Retina (tissue), 1 donor: ENCODE measurements around the gene NOL4L.

ENCODE experiments used
- DNase-seq: peaks from one replicate; pipeline ENCODE4 v3.0.0-alpha.2; 2016

Gene NOL4L

DNA sequence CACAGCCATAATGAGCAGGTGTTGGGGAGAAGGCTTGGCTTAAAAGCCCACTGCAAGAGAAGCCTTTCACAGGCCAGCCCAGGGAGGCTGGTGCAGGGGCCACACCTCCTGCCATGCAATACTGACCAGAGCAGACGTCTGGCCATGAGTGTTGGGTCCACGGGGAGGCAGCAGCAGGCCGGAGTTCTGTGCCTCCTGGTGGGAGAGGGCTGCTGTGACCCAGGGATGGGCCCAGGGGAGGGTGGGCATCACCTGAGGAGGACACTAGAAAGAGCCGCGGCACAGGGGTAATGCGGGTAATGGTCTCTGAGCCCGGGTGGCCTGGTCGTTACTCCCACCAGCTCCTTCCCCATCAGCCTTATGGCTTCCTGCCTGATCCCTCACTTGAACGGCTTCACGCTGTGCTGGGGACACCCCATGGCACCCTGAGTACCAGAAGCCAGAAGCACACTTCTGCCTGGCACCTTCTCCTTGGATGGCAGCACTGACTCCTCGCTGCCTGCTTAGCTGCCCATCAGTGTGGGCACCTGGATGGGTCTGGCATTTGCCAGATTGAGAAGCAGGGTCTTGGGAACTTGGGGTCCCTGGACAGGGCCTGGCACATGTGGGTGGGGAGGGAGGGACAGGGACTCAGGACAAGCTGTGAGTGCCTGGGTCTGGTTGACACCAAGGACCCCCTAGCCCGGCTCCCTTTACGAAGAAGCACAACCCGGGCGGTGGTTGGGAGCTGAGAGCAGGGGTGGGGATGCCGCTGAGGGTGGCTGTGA, 118.2 kb downstream of the NOL4L start:
- DNase-seq = no peak

DNA sequence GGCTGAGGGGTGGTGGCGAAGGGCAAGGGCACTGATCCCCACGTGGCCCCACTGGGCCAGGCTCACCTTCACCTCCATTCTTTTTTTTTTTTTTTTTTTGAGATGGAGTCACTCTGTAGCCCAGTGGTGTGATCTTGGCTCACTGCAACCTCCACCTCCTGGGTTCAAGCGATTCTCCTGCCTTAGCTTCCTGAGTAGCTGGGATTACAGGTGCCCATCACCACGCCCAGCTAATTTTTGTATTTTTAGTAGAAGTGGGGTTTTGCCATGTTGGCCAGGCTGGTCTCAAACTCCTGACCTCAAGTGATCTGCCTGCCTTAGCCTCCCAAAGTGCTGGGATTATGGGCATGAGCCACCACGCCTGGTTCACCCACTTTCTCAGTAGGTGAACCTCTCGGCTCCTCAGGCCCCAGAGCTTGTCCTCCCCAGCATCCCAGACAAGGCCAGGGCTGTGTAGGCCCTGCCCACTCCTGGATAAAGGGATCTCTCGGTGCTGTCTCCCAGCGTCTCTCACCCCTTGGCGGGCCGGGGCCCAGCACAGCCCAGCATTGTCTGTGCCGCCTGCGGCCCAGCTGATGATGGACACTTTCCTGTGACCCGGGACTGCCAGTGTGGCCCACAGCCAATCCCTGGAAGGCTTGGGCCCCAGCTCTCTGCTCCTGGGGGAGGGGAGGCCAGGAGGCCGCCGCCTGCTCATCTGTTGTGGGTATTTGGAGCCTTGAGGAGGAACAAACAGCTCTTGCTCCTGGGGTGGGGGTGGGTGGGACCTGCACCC, 119.0 kb downstream of the NOL4L start:
- peak; percentile 38 for DNase-seq

DNA sequence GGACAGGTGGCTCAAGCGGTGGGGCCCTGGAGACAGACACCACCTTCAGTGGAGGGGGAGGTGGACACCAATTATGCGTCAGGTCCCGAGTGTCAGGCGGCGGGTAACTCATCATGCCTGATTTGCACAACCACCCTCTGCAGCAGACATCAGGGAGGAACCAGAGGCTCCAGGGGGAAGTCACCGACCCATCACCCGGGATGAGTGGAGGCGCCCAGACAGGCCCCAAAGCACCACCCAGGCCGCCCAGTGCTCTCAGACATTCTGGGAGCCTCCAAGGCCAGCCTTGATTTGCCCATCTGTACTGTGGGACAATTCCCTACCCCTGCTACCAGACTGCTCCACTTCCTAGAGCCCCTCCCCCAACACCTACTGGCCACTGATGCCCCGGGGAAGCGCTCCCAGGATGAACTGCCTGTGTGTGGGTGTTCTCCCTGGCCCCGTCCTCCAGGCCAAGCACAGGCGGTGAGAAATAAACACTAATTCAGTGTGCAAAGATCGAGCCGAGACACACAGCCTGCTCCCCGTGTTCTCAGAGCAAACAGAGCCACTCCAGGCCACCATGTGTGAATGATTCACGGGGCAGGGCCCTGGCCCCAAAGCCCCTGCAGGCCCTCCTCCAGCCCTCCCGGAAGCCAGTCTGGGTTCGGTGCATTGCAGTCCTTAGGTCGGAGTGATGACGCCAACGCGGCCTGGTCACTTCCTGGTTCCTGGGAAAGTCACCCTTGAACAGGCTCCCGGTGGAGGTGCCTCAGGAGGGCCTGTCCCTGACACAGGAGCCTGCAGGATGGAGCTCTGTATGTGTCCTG, 119.8 kb downstream of the NOL4L start:
- no peak for DNase-seq

DNA sequence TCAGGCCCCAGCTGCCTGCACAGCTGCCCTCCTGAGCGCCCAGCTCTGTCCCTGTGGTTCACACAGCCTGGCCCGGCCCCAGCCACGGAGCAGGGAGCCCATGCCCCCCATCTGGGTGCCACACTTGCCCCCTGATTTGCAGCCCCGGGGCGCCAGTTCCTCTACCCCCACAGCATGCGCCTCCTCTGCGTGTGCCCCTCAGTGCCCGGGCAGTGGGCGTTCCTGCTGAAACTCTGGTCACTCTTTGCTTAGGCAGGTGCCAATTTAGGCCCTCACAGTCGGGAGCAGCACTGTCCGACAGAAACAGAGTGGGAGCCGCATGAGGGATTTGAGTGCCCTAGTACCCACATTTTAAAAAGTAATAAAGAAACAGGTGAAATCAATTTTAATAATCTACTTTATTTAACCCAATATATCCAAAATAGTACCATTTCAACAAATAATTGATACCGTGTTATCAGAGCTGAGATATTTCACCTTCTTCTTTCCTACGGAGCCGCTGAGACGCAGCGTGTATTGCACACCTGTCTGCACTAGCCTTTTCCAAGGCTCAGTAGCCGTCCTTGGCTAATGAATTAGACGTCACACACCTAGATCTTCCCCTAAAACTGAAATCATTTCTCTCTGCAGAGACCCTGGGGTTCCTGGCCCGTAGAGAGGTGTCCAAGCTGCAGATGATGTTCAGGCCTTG, 120.6 kb downstream of the NOL4L start:
- DNase-seq = no peak

DNA sequence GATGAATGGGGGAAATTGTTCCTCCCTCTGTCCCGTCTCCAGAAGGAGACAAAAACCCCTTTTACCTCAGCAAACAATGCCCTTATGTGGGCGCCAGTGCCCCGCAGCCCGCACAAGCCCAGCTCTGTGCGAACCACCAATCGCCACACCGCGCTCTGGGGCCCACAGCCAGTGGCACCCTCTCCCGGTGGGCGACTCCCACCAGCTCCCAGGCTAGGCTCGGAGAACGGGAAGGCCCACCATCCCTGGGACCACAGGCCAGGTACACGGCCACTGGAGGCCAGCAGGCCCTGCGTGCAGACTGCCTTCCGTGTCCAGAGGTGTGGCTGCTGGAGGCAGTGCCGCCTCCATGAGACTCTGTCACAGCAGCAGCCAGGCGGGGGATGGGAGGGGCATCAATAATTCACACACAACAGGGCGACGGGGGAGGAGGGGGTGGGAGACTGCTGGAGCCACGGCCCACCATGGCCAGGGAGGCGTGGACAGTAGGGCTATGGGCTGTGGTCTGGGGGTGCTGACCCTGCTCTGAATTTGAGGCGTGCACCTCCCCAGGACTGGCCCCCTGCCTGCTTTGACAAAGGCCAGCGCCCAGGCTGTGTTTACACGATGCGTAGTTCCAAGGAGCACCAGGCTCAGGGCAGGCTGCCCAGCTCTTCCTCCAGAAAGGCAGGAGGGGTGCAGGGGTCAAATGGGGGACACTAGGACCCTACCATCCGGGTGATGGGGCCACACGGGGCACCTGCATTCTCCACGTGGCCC, 121.3 kb downstream of the NOL4L start:
- peak; percentile 75 for DNase-seq

DNA sequence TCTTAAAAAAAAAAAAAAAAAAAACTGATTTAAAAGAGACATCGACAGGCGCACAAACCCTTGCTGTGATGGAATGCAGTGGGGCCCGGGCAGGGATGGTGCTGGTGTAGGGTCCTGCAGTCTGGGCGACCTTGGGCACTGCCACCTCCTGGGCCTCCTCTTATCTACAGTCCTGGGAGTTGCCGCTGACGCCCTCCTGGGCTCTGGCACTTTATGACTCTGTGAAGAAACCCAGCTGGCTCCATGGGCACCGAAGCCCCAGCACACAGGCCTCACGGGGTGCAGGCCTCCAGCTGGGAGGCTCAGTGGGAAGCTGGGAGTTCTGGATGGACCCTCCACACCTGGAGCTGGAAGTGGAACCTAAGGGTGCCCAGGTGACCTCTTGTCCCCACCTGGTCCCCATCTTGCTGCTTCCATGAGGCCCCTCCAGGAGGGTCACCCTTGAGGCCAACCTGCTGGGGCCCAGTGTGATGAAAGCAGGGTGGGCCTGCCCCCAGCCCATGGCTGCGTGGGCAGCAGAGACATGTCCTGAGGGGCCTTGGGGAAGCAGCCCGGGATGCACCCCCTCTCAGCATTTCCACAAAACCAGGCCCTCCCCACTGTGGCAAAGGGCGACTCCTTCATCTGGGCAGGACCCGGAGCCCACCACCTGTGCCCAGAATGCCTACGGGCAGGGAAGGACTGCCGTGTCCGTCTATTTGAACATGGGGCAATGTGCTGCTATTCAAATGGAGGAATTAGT, 122.1 kb downstream of the NOL4L start:
- DNase-seq = no peak

DNA sequence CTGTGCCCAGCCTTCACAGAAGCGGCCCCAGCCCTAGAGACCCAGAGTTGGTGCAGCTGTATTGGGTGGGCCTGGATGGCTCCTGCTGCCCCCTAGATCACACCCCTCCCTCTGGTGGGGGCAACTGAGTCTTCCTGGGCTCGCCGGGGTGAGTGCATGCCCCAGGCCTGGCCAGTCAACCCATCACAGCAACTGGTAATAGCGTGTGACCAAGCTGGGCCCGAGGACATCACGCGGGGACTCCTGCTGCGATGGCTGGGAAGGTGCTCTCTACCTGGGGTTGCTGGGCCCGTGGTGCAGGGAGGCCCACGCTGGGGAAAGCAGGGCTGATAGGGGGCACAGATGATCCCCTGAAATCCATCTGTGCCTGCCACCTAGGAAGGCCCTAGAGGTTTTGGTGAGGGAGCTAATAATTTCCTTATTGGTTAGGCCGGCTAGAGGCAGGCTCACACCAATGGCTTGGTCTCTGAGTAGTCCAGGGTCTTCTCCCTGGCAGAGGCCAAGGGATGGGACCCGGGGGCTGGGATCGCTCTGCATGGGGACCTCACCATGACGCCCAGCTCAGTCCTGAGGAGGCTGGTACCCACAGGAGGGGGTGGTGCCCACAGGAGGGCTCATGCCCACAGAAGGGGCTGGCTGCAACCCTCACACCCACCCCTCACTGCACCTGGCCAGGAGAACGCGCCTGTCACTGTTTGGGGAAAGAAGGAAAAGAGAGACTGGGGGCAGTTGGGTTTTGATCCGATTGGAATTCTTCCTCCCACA, 123.1 kb downstream of the NOL4L start:
- no peak for DNase-seq

DNA sequence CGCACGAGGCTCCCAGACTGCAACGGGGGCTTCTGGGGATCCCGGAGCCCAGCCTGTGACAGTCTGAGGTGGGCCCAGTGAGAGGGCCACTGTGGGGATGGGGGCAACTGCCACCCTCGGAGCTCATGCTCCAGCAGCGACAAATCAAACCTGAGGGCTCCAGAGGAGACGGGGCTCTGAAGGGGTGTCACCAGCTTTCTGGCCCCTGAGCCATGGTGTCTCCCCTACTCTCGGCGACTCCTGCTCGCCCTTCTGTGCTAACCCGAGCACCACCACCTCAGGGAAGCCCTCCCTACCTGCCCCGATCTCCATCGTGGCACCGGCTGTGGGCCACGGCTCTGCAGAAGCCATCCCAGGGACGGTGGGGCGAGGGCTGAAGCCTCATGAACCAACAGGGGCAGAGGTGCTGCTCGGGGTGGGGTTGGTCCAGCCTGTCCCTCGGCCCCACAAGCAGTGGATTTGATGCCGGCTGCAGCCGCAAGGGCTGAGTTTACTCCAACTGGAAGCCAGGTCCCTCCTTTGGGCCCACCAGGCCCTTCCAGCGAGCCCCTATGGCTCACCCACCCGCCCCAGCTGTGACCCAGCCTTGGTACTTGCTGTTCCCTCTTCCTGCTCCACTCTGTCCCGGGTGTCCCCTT, 124.3 kb downstream of the NOL4L start:
- no peak for DNase-seq

DNA sequence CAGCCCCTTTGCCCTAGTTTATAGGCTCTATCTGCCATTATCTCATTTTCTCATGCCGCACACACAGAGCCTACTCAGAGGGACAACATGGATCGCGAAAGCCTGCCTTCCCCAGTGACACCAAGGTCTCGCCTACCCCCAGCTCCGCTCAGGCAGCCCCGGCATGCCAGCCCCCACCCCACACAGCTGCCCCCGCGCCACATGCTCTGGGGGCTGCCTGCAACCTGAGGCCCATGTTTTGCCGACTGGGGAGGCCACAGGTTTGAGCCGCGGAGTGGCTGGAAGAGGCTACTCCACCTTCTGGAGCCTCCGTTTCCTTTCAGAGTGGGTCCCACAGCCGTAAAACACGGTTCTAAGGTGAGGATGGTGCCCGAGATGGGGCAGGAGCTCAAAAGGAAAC, 124.9 kb downstream of the NOL4L start:
- DNase-seq = no peak

DNA sequence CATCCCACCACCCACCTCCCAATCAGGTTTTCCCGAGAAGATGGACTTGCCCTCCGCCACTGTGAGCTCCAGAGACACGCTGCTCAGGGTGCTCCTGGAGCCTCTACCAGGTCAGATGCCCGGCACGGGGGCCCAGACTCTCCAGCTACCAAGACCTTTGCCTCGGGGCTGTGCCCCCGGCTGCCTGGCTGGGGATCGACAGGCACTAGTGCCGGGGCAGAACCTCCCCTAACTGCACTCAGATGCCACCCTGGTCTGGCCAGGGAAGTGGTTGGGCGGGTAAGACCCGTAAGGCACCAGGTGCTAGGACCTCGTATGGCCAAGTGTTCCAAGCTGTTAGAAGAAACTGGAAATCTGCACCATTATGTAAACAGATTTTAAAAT, 126.3 kb downstream of the NOL4L start:
- no peak for DNase-seq

DNA sequence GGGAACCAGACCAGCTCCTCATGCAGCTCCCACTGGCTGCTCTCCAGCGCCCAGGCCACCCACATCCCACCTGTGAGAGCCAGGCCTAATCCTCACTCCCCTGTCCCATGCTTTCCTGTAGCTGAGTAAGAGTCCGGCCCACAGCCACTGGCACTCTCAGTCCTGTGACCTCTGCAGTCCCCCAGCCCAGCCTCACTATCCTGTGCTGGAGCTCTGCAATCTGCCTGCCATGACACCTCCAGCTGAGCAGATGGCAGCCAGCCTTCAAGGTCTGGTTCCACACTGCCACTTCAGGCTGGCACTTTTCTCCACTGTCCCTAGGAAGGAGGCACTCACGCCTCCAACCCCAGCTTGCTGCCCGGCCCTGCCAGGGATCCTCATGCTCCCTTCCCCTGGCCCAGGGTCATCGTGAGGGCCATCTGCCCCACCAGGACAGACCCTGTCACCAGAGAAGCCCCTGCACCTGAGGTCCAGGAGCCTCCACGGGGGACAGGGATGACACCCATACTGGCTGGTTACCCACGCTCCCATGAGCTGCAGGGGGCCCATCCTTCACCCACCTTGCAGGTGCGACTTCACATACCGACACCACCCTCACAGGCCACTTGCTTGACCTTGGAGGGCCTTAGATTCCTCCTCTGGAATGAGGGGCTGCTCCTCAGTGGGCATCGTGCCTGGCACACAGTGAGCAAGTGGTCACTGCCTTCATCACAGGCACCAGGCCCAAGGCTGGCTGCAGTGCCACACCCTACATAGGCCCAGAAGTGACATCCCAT, 126.9 kb downstream of the NOL4L start:
- no peak for DNase-seq

DNA sequence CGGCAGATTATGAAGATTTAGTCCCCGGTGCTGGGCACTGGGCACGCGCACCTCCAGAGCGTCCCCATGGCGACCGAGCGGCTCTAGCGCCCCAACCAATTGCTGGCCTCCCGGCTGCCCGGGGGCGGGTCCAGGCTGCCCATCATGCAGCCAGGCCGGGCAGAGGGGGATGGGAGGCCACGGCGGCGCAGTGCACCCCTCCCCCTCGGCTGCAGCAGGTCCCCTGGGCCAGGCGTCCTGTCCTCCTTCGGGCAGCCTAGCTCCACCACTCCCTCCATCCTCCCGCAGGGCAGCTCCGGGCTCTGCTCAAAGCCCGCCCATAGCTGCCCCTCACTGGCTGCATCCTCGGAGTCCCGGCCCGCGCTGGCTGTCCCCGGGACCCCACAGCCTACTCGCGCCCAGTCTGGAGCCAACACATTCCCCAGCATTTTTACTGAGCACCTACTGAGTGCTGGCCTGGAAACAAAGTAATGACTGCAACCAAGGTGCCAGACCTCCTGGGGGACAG, 127.6 kb downstream of the NOL4L start:
- DNase-seq = peak; percentile 93

DNA sequence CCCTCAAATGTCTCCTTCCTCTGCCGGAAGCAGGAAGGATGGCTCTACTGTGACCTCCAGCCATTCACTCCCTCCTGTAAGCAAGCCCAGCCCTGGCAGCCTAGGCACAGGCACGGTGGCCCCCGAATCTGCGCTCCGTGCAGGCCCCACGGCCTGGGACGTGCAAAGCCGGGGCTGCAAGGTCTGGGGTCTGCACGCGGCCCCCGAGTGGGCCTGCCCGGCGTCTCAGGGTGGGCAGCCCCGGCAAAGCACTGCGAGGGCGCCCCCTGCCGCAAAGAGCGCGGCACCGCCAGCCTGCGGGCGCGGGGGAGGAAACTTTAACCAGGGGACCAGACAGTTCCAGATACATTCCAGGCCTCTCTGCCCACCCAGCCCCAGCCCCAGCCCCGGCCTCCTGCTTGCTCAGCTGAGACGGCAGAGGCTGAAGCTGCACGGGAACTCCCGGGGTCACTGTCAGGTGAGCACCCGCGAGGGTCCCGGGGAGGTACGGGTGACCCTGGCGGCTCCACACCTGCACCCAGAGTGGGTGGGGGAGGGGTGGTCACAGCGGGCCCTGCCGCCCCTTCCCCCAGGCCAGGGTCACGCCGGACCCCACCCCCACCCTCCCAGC, 128.2 kb downstream of the NOL4L start:
- DNase-seq = peak; percentile 90

DNA sequence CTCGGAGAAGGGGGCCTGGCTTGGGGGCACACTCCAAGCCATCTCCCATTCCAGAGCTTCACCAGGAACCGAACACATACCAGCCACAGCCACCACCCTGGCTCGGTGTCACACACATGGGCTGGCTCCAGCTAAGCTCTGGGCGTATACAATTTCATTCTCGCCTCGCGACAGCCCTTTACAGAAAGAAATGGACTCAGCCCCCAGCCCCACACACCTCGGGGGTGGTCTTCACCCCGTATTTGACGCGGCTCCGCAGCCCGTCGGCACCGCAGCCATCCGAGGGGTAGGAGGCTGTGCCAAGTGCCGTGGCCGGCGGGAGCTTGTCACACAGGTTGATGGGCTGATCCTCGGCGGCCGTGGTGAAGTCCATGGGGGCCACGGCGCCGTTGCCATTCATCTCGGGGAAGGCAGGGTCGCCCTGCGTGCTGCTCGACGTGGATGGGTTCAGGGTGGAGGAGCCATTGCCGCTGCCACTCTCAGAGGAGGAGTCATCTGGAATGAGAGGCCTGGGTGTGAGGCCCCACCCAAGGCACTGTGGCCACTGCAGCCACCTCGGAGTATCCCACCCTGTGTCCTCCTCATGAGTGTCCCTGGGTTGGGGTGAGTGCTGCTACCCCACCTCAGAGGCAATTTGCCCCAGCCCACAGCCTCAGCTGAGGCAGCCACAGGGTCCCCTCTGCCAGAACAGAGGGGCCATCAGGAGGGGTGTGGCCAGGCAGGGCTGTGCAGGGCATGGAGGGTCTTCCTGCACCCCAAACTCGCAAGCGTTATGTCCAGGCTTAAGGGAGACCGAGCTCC, 129.0 kb downstream of the NOL4L start:
- no peak for DNase-seq

DNA sequence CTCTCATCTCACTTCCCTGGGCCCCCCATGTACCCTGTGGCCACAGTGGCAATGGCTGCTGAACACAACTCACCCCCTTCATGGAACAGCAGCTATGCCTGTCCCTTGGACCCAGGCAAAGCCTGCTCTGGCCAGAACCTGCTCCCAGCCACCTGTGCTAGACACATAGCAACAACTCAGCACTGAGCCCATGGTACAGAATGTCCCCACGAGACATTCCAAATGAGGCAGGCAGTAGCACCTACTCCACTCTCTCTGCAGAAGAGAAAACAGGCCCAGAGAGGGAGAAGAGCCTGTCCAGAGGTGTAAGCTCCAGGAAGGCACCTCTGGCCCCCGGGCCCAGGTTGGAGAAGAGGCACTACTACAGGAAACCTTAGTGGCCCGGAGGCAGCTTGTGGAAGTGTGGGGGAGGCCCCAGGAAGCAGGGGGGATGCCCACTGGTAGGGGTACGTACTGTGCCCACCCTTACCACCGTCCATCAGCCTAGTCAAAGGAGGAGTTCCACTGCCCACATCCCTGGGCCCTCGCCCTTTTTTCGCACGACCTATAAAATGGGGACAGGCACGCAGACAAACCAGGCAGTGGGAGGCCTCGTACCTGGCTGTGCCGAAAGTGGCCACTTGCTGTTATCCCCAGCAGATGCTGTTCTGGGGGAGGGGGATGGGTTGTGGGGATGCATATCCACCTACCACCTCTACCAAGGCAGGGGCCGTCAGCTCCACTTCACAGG, 129.8 kb downstream of the NOL4L start:
- DNase-seq = no peak

DNA sequence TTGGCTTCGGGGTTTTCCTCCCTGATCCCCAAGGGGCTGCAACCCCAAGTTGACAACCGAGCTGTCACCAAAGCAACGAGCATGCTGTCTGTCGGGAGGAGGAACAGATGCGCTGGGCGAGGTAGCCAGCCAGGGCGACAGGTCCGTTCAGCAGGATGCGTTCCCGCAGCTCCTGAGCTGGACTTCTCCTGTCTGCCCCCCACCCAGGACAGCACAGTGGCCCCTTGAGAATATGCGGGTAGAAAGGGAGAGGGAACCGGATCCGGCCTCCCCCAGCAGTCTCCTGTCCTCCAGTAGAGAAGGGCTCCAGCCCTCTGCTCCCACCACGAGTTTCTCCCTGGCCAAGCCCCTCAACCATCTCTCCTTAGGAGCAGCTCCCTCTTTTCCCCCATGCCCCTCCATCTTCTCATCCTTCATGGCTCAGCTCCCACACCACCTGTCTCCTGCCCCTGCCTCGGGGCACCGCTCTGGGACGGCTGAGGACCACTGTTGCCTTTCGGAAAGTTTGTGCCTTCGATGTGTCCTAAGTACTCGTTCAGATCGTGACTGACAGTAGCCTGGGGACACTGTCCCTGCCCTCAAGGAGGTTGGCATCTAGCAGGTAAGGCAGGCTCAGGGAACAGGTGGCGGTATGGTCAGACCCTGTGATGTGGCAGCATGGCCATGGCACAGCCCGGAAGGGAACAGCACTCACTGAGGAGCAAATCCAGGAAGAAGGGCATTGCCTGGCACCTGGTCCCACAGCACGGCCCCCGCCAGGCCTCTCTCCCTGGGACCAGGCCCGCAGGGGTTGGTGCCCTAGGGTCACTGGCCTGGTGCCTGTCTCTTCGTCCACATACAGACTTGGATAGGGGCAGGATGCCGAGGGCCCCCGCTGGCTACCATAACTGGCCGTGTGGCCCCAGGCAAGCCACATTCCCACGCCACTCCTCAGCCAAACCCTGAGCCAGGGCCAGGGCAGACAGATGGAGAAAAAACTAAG, 130.7 kb downstream of the NOL4L start:
- DNase-seq = no peak
